NCI-H128 (cell line): Measurements from ENCODE around the gene RPS6KA2.

Source experiments
- DNase-seq: peaks from one replicate; lab custom pipeline; 2025; ENCODE audit not compliant: unreplicated experiment; lab: John Stamatoyannopoulos, UW

RPS6KA2 gene

DNA sequence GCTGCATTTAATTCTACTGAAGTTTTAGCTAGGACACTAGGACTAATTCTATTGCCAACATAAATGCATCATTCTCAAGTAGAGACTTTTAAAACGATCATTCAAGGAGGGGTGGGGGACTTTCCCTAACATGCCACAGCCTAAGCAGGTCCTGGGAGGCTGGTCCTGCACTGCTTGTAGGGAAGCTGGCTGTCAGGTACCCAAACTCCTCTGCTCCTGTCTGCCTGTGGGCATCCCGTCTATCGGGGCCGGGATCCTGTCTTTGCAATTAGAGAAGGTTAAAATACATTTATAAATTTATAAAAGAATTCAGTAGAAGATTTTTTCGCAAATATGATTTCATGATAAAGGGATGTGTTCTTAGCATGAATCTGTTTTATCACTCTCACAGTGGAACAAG lies 192.7 kb downstream of the RPS6KA2 start:
- no peak for DNase-seq

DNA sequence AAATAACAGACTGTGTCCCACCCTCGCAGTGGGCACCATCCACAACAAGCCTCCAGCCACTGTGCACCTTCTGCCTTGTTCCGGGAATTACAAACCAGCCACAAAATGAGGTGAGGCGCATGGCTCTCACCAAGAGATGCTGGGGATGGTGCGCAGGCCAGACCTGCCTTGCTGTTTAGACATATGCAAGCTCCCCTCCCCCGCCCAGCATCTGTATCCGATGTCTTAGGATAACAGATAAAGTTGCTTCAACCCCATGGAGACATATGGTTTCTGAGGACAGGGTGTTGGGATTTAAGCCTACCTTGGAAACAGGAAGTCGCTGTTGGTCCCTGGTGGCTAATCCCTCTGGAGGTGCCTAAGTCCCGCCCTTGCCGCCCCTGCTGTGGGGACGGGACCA lies 194.0 kb downstream of the RPS6KA2 start:
- DNase-seq: no peak

DNA sequence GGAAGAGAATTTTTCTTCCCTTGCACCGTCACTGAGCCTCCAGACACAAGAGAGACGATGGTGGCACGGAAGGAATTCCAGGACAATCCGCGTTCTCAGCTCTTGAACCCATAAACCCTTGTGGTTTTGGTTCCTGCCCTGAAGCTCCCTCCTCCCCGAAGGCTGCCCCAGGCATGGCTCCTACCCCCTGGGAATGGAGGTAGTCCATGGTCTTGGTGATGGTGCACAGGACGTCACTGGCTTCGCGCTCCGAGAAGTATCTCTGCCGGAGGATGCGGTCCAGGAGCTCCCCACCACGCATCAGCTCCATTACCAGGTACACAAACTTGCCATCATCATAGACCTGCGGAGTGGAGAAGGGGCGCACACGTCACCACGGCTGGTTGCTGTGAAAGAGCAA lies 196.8 kb downstream of the RPS6KA2 start:
- no peak for DNase-seq

DNA sequence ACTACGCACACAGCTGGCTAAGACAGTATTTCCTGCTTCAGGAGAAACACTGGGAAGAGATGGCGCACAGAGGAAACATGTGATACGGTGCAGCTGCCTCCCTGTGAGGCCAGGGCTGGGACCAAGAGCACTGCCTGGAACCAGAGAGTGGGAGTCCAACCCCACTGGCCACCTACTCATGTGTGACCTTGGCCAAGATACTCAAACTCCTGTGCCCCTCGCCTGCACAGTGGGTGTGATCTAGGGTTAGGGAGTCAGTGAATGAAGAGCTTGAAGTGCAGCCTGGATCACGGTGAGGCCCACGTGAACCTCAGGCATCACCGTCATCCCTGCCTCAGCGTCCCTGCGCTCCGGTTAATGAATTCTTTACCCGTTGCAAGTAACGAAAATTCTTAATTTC lies 202.6 kb downstream of the RPS6KA2 start:
- DNase-seq: no peak

DNA sequence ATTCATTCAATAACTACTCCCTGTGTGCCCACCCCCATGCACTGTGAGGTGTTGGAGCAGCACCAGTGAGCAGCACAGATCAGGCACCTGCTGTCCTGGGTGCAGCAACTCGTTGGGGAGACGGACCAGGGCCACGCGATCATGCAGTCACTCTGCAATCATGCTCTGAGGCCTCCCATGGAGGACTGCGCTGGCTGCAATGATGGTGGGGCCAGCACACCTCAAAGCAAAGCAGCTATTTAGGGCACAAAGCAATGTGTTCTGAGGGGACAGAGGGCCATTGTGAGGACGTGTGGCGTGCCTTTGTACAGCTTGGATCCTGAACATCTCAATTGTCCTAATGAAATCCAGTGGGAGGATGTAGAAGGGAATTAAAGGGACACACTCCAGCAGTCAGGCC lies 203.3 kb downstream of the RPS6KA2 start:
- no peak for DNase-seq

DNA sequence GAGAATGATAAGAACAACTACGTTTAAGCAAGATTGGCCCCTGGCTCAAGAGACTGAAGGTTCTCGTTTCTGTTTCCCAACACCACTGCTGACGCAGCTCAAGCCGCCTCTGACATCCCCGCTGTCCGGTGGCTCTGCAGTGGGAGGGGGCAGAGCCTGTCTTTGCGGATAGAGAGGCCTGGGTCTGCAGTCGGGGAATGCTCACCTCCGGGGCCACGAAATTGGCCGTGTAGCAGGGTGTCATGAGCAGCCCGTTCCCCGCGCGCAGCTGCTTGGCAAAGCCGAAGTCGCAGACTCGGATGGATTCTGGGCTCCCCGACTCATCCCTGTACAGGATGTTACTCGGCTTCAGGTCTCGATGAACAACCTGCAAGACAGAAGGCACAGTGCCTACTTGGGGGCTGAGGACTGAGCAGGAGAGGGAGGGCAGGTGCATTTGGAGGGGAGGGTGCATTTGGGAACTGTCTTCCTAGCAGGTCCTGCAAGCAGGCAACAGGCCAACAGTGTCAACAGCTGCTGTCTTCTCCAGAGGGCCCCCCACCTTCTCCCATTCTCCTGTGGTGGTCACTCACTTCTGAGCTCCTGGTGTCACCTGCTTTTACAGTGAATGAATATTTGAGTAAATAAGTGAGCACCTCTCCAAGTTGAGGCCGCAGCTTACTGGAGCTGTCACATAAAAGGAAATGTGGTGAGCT lies 203.9 kb downstream of the RPS6KA2 start:
- no peak for DNase-seq

DNA sequence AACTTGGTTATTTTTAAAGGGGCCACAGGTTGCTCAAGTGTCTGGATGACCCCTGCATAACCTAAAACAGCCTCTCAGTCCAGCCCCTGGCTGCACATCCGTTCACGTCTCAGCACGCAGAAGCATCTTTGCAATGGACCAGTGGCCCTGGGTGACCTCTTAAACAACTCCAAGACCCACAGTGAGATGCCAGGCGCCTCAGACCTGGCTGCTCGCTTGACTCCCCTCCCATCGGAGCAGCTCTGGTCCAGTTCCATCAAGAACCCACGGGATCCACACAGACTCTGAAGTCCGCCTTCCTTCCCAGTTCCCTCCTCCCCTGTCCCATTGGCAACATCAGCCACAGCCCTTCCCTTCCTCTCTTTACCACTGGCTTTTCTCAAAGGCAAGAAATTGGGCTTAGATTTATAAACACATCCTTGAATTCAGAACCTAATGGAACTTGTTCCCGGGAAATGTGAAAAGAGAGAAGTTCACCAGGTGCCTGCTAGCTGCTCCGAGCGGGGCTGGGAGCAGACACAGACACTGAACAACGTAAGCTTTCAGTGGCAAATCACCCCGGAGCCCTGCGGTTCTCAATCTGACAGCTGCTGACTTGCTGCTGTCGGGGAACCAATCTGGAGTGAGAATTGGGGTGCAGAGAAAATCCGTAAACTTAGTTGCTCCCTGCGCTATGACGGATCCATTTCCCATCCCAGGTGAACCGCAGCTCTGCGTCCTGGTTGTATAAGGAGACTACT lies 204.7 kb downstream of the RPS6KA2 start:
- no peak for DNase-seq

DNA sequence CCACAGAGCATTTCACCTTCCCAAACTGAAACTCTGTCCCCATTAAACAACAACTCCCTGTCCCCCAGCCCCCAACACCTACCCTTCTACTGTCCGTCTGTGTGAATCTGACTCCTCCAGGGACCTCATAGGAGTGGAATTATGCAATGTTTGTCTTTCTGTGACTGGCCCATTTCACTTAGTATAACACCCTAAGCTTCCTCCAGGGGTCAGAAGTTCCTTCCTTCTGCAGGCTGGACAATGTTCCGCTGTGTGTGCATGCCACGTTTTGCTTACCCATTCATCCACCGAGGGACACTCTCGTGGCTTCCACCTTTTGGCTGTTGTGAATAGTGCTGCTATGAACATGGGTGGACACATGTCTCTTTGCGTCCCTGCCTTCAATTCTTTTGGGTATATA lies 206.7 kb downstream of the RPS6KA2 start:
- no peak for DNase-seq

DNA sequence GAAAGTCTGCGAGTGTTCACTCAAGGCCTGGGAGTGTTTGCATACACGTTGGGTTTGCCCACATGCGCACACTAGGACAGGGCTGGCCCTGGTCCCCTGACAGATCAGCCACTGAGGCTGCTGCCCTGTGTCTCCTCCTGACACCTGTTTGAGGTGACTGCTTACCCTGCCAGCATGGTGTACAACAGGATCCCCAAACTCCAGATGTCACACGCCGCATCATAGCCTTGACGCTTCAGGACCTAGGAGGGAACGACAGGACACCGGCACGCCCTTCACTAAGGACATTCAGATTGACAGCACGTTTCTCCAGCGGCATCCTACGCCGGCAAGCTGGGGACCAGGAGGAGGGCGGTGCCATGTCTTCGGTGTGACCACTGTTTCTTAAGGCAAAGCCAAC lies 207.3 kb downstream of the RPS6KA2 start:
- DNase-seq: no peak

DNA sequence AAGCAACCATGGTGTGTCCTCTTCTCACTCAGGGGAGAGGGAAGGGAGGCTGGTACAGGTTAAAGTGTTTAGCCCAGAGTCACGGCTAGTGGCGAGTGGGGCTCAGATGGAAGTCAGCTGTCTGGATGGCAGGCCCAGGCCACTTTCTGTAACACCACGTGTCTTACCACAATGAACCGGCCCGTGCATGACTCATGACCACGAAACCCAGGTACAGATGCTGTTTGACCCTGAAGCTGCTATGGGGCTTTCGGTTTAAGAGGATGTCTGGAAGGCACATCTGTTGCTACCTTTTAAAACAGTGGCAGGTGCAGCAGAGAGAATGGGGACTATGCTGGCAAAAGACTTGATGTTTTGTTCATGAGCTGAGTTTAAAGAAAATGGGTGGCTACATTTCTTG lies 207.8 kb downstream of the RPS6KA2 start:
- no peak for DNase-seq

DNA sequence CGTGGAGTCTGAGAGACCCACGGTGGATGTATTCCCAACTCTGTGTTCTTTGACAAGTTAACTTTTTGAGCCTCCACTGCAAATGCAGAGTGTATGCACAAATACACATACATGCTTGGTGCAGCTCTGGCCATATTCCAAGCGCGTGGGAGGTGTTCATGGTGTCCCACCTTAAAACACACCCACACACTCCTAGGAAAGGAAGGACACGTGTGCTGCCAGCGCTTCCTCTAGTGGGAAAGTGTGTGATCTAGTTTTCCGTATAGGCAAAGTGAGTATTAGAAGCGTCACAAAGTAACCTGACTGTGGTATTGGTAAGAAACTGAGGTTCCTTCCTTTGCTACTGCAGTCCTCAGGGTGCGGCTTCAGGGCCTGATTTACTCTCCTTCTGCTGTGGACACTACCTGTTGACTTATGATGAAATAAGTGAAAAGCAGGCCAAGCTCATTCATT lies 208.3 kb downstream of the RPS6KA2 start:
- no peak for DNase-seq

DNA sequence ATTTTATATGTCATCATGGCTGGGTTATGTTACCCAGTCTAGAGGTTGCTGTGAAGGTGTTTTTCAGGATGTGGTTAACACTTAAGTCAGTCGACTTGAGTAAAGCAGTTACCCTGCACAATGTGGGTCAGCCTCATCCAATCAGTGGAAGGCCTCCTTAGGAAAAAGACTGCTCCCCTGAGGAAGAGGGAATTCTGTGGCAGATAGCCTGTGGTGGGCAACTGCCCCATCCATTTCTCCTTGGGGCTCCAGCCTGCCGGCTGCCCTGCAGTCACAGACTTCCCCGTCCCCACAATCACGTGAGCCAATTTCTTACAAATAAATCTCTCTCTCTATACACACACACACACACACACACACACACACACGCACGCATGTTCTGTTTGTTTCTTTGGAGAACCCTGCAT lies 209.8 kb downstream of the RPS6KA2 start:
- DNase-seq: no peak

DNA sequence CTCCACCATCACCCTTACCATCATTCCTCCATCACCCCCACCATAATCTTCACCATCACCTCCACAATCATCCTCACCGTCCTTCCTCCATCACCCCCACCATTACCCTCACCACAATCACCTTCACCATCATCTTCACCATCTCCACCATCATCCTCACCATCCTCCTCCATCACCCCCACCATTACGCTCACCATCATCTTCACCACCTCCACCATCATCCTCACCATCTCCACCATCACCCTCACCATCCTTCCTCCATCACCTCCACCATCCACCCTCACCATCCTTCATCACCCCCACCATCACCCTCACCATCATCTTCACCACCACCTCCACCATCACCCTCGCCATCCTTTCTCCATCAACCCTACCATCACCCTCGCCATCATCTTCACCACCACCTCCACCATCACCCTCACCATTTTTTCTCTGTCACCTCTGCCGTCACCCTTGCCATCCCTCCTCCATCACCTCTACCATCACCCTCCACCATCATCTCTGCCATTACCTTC lies 211.2 kb downstream of the RPS6KA2 start:
- no peak for DNase-seq

DNA sequence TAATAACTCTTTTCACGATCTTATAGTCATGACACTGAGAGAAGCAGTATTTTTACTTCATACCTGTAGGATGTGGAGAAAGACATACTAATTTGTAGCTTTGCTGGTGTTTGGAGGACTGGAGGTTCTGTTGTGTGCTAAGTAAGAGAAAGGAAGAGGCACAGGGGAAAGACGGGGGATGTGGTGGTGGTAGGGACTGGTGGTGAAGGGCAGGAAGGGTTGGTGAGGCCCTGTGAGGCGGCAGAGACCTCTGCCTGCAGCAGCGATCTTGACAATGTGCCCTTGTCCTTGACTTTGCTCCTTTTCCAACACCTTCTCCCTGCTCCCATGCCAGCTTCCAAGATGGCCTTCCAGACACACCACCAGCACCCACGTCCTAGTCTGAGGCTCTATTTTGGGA lies 211.7 kb downstream of the RPS6KA2 start:
- no peak for DNase-seq

DNA sequence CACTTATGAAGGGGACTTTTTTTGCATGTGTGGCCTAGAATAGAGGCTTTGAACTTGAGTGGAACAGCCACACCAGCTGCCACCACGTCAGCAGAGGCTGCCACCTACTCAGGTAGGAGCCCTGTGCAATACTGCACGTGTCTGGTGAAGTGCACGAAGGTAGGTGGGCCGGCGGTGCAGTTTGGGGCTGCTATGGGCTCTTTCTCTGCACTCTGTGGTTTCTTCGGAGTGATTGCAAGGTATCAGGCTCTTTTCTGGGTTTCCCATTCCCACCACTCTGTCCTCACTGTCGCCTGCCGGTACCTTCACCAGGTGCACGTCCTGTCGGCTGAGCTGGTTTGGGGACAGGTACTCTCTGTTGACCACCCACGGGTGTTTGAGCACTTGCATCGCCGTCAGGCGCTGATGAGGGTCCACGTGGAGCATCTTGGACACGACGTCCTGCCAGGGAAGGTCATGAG lies 213.5 kb downstream of the RPS6KA2 start:
- no peak for DNase-seq

DNA sequence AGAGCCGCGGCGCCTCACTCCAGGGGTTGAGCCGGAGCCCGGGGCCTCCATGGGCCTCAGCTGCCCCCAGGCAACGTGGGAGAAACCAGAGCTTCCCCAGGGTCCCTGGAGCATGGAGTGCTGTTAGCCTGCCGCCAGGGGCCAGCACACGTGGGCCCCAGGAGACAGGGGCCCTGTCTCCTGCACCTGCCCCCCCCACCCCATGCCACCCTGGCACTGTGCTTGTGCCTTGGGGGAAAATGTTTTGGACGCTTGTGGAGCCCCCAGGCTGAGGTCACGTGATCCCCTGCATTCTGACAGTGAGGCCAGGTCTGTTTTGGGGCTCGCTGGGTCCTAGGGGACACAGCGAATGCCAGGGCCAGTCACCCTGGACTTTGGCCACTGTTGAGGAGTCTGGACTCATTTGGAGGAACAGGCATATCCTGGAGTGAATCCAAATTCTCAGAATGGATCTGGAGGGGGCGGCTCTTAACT lies 214.1 kb downstream of the RPS6KA2 start:
- no peak for DNase-seq

DNA sequence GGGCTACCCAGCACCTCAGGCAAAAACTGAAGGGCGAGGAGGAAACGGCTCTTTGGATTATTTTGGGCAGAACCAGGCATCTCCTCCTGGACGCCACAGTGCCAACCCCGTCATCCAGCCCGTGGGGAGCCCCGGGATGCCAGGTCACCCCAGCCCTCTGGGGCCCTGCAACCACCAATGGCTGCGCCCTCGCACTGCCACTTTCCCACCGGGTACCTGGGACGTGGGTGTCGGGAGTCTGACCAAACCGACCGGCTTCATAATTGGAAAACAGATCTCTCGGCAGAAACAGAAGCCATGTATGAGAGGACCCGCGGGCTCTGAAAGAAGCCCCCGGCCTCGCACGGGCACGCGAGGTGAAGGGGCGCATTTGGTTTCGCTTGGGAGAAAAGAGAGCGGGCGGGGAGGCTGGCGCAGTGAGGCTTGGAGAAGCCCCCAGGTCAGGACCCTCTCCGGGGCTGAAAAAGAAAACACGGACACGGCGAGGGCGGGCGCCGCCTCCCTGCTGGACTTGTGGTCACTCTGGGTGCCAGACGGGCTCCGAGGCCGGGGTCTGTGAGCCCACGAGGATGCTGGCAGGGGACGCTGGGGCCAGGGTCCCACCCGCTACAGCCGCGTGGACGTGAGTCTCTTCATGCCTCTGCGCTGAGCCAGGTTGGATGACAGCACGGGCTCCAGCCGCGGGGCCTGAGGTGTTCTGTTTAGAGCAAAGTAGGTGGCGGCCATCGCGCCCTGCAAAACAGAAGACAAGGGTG lies 214.7 kb downstream of the RPS6KA2 start:
- DNase-seq: no peak

DNA sequence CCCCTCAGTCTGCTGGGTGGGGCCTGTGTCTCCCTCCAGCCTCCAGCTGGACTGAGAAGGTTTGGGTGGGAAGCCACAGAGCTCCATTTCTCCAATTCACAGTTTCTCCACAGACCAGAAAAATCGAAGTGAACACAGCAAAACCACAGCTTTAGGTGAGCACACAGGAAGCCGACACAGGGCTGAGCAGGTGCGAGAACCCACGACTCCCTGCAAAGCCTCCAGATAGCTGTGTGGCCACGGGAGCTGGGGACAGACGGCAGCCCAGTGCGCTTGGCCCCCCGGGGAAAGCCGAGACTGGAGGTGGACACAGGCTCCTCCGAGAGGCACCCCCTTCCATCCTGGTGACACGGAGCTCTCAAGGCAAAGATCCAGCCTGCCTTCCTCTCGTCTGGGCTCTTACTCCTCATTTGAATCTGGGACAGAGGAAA lies 215.3 kb downstream of the RPS6KA2 start:
- DNase-seq: no peak

DNA sequence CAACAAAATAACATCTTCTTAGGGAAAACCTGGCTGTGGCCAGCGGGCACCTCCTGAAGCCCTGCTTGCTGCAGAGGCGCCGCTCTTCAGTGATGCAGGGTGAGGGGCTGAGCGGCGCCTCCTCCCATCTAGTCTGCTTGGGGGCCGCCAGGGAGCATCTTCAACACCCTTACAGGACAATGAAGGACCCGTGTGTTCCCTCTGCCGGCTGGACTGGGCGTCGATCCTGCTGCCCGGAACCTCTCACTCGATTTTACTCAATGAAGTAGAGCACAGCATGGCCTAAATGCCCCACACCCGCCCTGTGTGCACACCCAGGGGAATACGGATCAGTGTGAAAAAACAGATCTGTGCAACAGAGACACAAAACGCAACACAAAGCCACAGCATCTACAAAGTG lies 215.8 kb downstream of the RPS6KA2 start:
- DNase-seq: no peak

DNA sequence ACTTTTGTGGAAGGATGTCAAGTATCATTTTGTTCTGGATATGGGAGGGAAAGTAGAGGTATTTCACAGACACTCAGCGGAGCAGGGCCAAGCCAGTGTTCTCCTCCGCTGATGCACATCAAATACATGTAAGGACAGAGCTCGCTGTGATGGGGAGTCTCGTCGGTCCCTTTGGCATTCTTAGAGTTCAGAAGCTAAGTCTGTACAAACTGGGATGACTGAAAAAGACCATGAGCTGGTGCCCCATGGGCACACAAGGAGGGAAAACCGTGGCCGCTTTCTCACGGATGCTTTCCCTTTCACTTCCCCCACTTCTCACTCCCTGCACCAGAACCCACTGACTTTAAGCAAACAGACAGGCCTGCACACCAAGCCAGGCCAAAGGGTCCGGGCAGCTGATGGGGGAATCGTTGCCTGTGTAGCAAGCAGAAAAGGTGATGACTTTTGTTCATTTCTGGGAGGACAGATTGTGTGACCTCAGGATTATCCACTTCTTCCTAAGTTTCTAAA lies 216.6 kb downstream of the RPS6KA2 start:
- no peak for DNase-seq
